Inflammatory macrophage treated with lipopolysaccharide for 4 hours (primary cell): ENCODE measurements around the gene RPL22L1.
"Not testable (repeated sequence)": the region's sequence is repeated elsewhere in the genome, so short reads cannot be mapped to it uniquely, and the experiment has no call there.

Source experiments
- DNase-seq: peaks from one replicate; pipeline ENCODE4 v3.0.0-alpha.2; 2020

RPL22L1 gene

DNA sequence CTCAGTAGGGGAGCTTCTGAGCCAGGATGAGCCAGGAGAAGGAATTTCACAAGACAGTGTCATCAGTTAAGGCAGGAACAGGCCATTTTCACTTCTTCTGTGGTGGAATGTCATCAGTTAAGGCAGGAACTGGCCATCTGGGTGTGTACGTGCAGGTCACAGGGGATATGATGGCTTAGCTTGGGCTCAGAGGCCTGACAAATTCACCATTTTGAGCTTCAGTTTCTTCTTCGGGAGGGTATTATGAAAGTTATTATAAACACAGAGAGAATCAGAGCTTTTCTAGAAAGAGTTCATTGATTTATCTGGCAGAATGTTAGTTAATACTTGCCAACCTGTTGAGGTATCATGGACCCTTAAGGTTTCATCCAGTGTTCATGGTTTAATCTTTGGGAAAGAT, 46.4 kb downstream of the RPL22L1 start:
- not testable (repeated sequence) for DNase-seq

DNA sequence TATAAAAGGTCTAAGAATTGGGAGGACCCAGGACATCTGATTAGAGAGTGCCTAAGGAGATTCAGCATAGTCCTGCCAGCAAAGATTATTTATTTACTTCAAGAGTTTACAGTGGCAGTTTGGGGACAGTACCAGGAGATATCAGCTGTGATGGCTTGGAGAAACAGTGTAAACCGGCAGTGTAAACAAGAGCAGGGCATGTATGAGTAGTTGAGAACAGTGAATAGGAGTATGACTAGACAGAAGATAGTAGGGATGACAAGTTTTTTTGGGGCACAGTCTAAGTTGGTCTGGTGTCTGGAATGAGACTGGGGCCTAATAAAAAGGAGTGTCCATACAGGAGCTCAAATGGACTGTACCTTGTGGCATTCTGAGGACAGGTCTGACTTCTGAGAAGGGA, 51.7 kb downstream of the RPL22L1 start:
- DNase-seq: not testable (repeated sequence)

- DNase-seq: not testable (repeated sequence)
Measured at GRCh38 chr3:170817471-170817870, 52.5 kb downstream of the RPL22L1 start.

- no peak for DNase-seq
Measured at GRCh38 chr3:170816841-170817240, 53.2 kb downstream of the RPL22L1 start.

DNA sequence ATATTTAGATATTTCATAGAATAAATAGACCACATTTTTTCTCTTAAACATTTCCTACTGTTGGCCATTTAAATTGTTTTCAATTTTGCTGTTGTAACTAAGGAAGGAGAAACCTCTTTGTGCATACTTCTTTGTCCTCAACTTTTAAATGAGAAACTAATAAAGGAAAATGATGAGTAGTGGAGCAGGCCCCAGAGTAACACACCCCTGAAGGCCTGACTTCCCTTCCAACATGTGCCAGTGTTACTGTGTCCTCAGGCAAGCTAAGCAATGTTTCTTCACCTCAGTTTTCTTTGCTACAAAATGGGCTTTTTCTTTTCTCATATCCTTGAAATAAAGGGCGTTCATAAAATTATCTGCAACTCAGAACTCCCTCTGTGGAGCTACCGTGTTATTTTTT, 53.7 kb downstream of the RPL22L1 start:
- no peak for DNase-seq

DNA sequence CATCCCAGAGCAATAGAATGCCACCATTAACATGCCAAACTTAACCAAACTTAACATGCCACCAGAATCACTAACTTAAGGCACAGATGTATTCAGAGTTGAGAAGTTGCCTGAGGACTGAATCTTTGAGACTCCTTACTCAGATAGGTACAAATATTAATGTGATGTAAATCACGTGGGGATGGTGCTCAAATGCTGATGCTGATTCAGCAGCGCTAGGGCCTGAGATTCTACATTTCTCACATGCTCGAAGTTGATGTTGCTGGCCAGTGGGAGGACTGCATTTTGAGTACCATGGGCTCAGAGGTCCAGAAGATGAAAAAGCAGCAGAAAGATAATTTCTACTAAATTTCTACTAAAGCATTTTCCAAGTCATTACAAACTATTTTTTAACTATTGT, 54.1 kb downstream of the RPL22L1 start:
- DNase-seq: no peak

DNA sequence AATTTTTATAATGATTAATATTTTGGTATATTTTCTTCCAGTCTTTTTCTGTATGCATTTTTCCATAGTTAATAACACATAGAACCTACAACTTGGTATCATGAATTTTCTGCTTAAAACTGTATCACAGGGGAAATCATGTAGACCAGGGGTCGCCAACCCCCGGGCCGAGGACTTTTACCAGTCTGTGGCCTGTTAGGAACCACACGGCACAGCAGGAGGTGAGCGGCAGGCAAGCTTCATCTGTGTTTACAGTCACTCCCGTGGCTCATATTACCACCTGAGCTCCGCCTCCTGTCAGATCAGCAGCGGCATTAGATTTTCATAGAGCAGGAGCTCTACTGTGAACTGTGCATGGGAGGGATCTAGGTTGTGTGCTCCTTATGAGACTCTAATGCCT, 54.7 kb downstream of the RPL22L1 start:
- DNase-seq: no peak
